H1 (cell line): ENCODE results near the gene PLXDC2. TPM values are rescaled to one million over a fixed set of nuclear protein-coding genes. Genes with fewer than 3 reads are reported as not detected.

ENCODE experiments used
- CHD7 ChIP-seq: fragments of 300-600 bp; sonication (generic); IDR thresholded peaks from 2 replicates; pipeline ENCODE4 v1.7.1; 2012; ENCODE audit warnings: low read length, moderate library complexity, mild to moderate bottlenecking, inconsistent platforms; ENCODE audit not compliant: insufficient replicate concordance
- POU5F1 ChIP-seq: IDR thresholded peaks from 2 replicates; pipeline ENCODE4 v1.6.1; 2011; ENCODE audit warnings: low read depth, mild to moderate bottlenecking, low read length, moderate library complexity
- RAD21 ChIP-seq, 2 experiments: IDR thresholded peaks in 1 of 2; conservative IDR thresholded peaks in 1 of 2; 2 replicates each; pipeline ENCODE4 v1.6.1; 2011; ENCODE audit warnings: low read depth in 2 of 2, low read length in 2 of 2, improper control_type of control experiment in 1 of 2, inconsistent platforms in 1 of 2, mild to moderate bottlenecking in 1 of 2, moderate library complexity in 1 of 2
- SAP30 ChIP-seq: fragments of 300-600 bp; sonication (generic); IDR thresholded peaks from 2 replicates; pipeline ENCODE4 v1.7.1; 2012; ENCODE audit warnings: low read length, moderate library complexity, mild to moderate bottlenecking, inconsistent platforms; ENCODE audit not compliant: insufficient read depth, insufficient replicate concordance
- polyA plus RNA-seq, 7 experiments: library from polyadenylated mRNA; depleted of rRNA in 3 of 7; stranded (reverse) in 5 of 7; unstranded in 2 of 7; fragments of >200 nt in 5 of 7; fragments of 200-250 nt in 2 of 7; gene quantifications; 1 replicate in 5 of 7; 2 replicates in 1 of 7; 4 replicates in 1 of 7; pipeline versions ENCODE4 v1.2.1 to v1.2.3, GENCODE V29; 2011 to 2013; ENCODE audit warnings: missing spikeins in 2 of 7, mixed read lengths in 2 of 7
- total RNA-seq: library from RNA; stranded (reverse); fragmentation: NEBNext Ultra II Directional; extraction: Animal tissue kit (Norgen Biotek cat#: 25700); gene quantifications from 2 replicates; pipeline ENCODE4 v1.2.1, GENCODE V29; 2021

Gene PLXDC2
- total and polyA plus RNA-seq, 2 of the 8 experiments (the other 6 are each of a cell fraction or from before 2014, with no cell fraction given): 23.0 to 40.5 TPM

- TF ChIP-seq CHD7: no peak
- TF ChIP-seq SAP30: no peak
- no peak for TF ChIP-seq POU5F1
- TF ChIP-seq RAD21 (IDR thresholded peaks at IDR 0.05 in 1 of 2, conservative IDR thresholded peaks at IDR 0.05 in 1 of 2; ENCODE audit: low read depth in 2 of 2, low read length in 2 of 2): no peak
Observed at GRCh38 chr10:20314431-20314830, 498.2 kb downstream of the PLXDC2 start (continued).
